Gastroesophageal sphincter (tissue), 4 donors: ENCODE data around the gene NRF1. TPM values are rescaled to one million over a fixed set of nuclear protein-coding genes. Genes with fewer than 3 reads are reported as not detected.

Experiments
- ATAC-seq: fragments of 150-250 bp; one replicate; pipeline ENCODE4 v1.9.1; 2016; ENCODE audit warnings: mild to moderate bottlenecking, moderate library complexity
- H3K27ac ChIP-seq, 4 donors: fragments of 200-600 bp; sonication (generic) in 3 of 4; 1 replicate in 3 of 4; 2 replicates in 1 of 4; pipeline ENCODE4 v1.5.1; 2016 to 2019
- H3K27me3 ChIP-seq: fragments of 200-600 bp; sonication (generic); one replicate; pipeline ENCODE4 v1.5.1; 2019
- H3K36me3 ChIP-seq, 2 donors: fragments of 200-600 bp; sonication (generic); one replicate each; pipeline ENCODE4 v1.5.1; 2019; ENCODE audit warnings: control low read depth in 1 of 2
- H3K4me1 ChIP-seq, 3 donors: fragments of 200-600 bp; sonication (generic); 1 replicate in 2 of 3; 2 replicates in 1 of 3; pipeline ENCODE4 v1.5.1; 2016 to 2019; ENCODE audit warnings: control low read depth in 2 of 3
- H3K4me3 ChIP-seq, 2 donors: fragments of 200-600 bp; sonication (generic); one replicate each; pipeline ENCODE4 v1.5.1; 2019; ENCODE audit warnings: mild to moderate bottlenecking in 1 of 2, moderate library complexity in 1 of 2
- H3K9me3 ChIP-seq, 3 donors: fragments of 200-600 bp; sonication (generic); one replicate each; pipeline ENCODE4 v1.5.1; 2017 to 2019; ENCODE audit warnings: control low read depth in 2 of 3
- EP300 ChIP-seq: sonication (generic); formaldehyde crosslinking; IDR thresholded peaks from one replicate; pipeline ENCODE4 v1.6.1; 2017; ENCODE audit warnings: antibody characterized with exemption, mild to moderate bottlenecking
- POLR2A ChIP-seq, 2 donors: fragments of 450-650 bp; IDR thresholded peaks; one replicate each; pipeline ENCODE4 v1.6.1; 2017; ENCODE audit warnings: antibody characterized with exemption in 2 of 2, mild to moderate bottlenecking in 2 of 2, moderate library complexity in 1 of 2
- POLR2AphosphoS5 ChIP-seq: sonication (generic); formaldehyde crosslinking; IDR thresholded peaks from one replicate; pipeline ENCODE4 v1.6.1; 2017; ENCODE audit warnings: antibody characterized with exemption
- WGBS, 2 donors: methylation state at CpG; one replicate each; pipeline ENCODE4 v1.1.5; 2018; ENCODE audit warnings: low coverage in 1 of 2; 5-methylcytosine and 5-hydroxymethylcytosine counted together
- total RNA-seq, 4 donors: library from RNA; depleted of rRNA; stranded (reverse); fragments of >200 nt; gene quantifications; one replicate each; pipeline ENCODE4 v1.1.0, GENCODE V29; 2016
- TF ChIP-seq, protein P1 (sequence below), 4 experiments: fragments of 200-600 bp in 2 of 4; fragments of 450-650 bp in 2 of 4; sonication (generic) in 1 of 4; IDR thresholded peaks; one replicate each; pipeline ENCODE4 v1.5.1; 2017 to 2019; ENCODE audit warnings: antibody characterized with exemption in 4 of 4, mild to moderate bottlenecking in 2 of 4, moderate library complexity in 2 of 4

NRF1 gene
- total RNA-seq, 4 donors from 2014 or later = 7.8 to 20.5 (median 17.0) TPM

DNA sequence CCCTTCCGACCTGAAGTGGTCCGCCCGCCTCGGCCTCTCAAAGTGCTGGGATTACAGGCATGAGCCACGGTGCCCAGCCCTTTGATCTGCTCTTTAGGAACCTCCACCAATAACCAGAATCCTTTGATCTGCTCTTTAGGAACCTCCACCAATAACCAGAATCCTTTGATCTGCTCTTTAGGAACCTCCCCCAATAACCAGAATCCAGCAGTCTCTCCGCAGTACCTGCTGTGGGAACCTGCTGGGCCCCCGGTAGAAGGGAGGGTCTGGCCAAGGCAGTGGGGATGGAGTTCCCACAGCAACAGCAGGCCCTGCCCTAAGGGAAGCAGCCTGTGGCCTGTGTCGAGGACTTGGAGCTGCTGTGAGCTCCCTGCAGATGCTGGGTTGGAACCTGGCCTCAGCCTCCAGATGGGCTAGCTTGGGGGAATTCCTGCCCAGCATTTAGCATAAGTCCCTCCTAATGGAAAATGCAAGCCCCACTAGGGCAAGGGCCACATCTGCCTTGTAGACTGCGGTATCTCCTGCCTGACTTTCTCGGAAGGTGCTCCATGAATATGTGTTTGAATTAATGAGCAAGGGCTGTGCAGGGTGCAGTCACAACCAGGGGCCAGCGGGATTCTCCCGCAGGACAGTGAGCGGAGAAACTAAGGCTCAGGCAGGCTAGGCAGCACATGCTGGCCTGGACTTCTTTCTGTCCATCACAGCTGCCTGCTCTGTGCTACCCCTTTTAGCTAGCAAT is 175.5 kb downstream of the NRF1 start:
- WGBS, 2 donors = 66 to 70% methylated on average over 8 of the region's 13 CpGs
- Histone ChIP-seq H3K4me1 (peaks cover 0 to 42% (median 21%) of the 10 kb centered on the region in 3 donors), H3K27me3 (peaks cover 91% of the 10 kb centered on the region), H3K36me3 (no peaks in the 10 kb centered on the region), H3K27ac (no peak overlapping the region), H3K9me3 (no peaks in the 10 kb centered on the region), H3K4me3 (no peak overlapping the region)
- TF ChIP-seq POLR2A (IDR thresholded peaks at IDR 0.05) (no peak), EP300 (no peak), POLR2AphosphoS5 (no peak)
- TF ChIP-seq, protein P1, sequence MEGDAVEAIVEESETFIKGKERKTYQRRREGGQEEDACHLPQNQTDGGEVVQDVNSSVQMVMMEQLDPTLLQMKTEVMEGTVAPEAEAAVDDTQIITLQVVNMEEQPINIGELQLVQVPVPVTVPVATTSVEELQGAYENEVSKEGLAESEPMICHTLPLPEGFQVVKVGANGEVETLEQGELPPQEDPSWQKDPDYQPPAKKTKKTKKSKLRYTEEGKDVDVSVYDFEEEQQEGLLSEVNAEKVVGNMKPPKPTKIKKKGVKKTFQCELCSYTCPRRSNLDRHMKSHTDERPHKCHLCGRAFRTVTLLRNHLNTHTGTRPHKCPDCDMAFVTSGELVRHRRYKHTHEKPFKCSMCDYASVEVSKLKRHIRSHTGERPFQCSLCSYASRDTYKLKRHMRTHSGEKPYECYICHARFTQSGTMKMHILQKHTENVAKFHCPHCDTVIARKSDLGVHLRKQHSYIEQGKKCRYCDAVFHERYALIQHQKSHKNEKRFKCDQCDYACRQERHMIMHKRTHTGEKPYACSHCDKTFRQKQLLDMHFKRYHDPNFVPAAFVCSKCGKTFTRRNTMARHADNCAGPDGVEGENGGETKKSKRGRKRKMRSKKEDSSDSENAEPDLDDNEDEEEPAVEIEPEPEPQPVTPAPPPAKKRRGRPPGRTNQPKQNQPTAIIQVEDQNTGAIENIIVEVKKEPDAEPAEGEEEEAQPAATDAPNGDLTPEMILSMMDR (IDR thresholded peaks at IDR 0.05) = no peak
- no peak for ATAC-seq

DNA sequence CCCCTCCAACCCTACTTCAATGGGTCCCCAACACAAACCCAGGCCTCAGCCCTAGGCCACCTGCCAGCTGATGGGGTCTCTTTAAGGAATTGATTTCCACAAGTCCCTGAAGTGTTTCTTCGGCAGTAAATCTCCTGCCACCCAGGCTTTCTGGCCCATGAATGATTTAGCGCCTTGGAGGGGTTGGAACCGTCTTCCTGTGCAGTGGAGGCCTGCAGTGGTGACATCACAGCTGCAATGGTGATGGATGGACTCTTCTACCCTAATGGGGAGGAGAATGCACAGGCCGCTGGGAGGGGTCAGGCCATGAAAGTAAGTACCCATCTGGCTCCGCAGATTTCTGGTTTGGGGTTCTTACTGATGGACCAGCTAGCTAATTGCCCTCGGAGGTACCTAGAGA is 177.5 kb downstream of the NRF1 start:
- no CpG with 5 or more reads among the region's 6 CpGs for WGBS, 2 donors

DNA sequence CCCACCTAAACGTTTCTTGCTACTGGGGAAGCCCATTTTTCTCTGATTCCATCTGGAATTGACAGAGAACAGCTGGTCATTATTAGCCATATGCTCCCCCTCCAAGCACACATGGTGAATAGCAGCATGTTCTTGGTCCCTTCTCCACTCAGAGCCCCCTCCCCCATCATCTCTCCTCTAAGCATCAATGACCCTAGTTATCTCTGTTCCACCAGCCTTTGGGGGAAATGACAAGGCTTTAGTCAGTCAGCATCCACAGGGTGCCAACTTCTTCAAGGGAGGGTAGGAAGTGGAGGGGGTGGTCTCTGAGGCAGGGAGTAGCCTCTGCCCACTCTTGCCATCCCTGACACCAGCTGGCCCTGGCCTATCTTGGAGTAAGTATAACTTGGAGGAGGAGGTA is 178.1 kb downstream of the NRF1 start:
- TF ChIP-seq, protein P1 (IDR thresholded peaks at IDR 0.05) = no peak
- TF ChIP-seq EP300 (no peak), POLR2AphosphoS5 (no peak), POLR2A (IDR thresholded peaks at IDR 0.05) (no peak)
- Histone ChIP-seq H3K27me3 (peaks cover 64% of the 10 kb centered on the region), H3K4me3 (no peak overlapping the region), H3K36me3 (no peaks in the 10 kb centered on the region), H3K27ac (no peak overlapping the region), H3K9me3 (no peaks in the 10 kb centered on the region), H3K4me1 (peaks cover 0 to 15% (median 12%) of the 10 kb centered on the region in 3 donors)
- ATAC-seq = no peak
- WGBS, 2 donors = 22 to 38% methylated on average over 1 of the region's 1 CpG

More for the DNA sequence above, 177.5 kb downstream of the NRF1 start:
- TF ChIP-seq, protein P1 (IDR thresholded peaks at IDR 0.05) = no peak
- no peak for TF ChIP-seq POLR2A (IDR thresholded peaks at IDR 0.05)
- no peak for TF ChIP-seq EP300
- no peak for TF ChIP-seq POLR2AphosphoS5
- Histone ChIP-seq H3K27ac (no peak overlapping the region), H3K4me1 (peaks cover 0 to 22% (median 14%) of the 10 kb centered on the region in 3 donors), H3K27me3 (peaks cover 71% of the 10 kb centered on the region), H3K9me3 (no peaks in the 10 kb centered on the region), H3K36me3 (no peaks in the 10 kb centered on the region), H3K4me3 (no peak overlapping the region)
- ATAC-seq = no peak

DNA sequence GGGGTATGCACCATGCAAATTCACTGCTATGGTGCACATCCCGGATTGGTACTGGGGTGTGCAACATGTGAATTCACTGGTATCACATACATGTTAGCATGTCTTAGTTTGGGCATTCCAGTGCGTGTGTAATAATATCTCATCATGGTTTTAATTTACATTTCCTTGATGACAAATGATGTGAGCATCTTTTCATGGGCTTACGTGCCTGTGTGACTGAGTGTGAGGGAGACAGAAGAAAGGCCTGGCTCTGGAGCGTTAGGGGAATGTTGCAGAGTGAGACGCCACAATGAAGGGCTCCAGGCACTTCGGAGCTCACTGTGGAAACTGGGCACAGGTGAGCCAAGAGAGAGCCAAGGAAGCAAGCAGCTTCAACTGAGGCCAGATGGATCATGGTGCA is 178.6 kb downstream of the NRF1 start:
- Histone ChIP-seq H3K9me3 (no peaks in the 10 kb centered on the region), H3K27ac (no peak overlapping the region), H3K4me1 (peaks cover 0 to 10% (median 8%) of the 10 kb centered on the region in 3 donors), H3K27me3 (peaks cover 60% of the 10 kb centered on the region), H3K4me3 (no peak overlapping the region), H3K36me3 (no peaks in the 10 kb centered on the region)
- no peak for ATAC-seq
- 68 to 69% methylated on average over 5 of the region's 6 CpGs for WGBS, 2 donors
- TF ChIP-seq POLR2AphosphoS5 = no peak
- TF ChIP-seq POLR2A (IDR thresholded peaks at IDR 0.05) = no peak
- no peak for TF ChIP-seq EP300
- TF ChIP-seq, protein P1 (IDR thresholded peaks at IDR 0.05) = no peak

DNA sequence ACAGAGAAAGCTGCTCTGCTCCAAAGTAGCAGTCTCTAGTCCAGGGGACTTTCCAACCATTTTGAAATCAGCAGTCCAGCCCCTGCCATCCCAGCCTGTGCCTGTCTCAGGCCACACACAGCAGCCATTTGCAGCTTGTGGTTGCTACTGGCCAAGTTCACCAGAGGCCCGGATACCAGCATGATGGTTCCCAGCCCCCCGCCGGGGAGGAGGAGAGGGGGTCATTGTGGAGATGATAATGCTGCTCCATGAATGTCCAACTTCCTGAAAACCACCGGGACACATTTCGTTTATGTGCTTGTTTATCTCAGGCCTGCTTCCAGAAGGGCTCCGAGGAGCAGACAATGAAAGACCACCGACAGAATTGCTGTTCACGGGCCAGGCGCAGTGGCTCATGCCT is 181.2 kb downstream of the NRF1 start:
- no peak overlapping the region for H3K4me3 ChIP-seq
- no peak for ATAC-seq
- WGBS, 2 donors = 41 to 60% methylated on average over 3 to 6 of the region's 9 CpGs

More for the DNA sequence above, 181.2 kb downstream of the NRF1 start:
- H3K36me3 ChIP-seq = no peaks in the 10 kb centered on the region
- H3K27me3 ChIP-seq = peaks cover 41% of the 10 kb centered on the region
- H3K4me1 ChIP-seq = no peaks in the 10 kb centered on the region
- H3K9me3 ChIP-seq = no peaks in the 10 kb centered on the region
- TF ChIP-seq POLR2A (IDR thresholded peaks at IDR 0.05) = no peak
- TF ChIP-seq, protein P1 (IDR thresholded peaks at IDR 0.05) = no peak
- no peak for TF ChIP-seq EP300
- TF ChIP-seq POLR2AphosphoS5 = no peak
- no peak overlapping the region for H3K27ac ChIP-seq
